HK-2 (cell line): ENCODE data around the gene DNAH17.

Source experiments
- DNase-seq: peaks from one replicate; pipeline ENCODE4 v3.0.0-alpha.2; 2018; ENCODE audit not compliant: unreplicated experiment

Gene DNAH17

GRCh38 chr17:78577296-78577695, at the start of gene DNAH17:
Gene DNAH17 (minus strand): TSS chr17:78577396. CDS start chr17:78575057, 2,339 bp downstream.
- no peak for DNase-seq

- DNase-seq = no peak
Measured at GRCh38 chr17:78624324-78625151, 47.3 kb upstream of the DNAH17 start.

GRCh38 chr17:78623541-78623940, 46.3 kb upstream of the DNAH17 start:
- DNase-seq = no peak

GRCh38 chr17:78622491-78623265, 45.5 kb upstream of the DNAH17 start:
- DNase-seq = no peak

- no peak for DNase-seq
Measured at GRCh38 chr17:78621720-78622490, 44.7 kb upstream of the DNAH17 start.

- no peak for DNase-seq
Measured at GRCh38 chr17:78620099-78620498, 42.9 kb upstream of the DNAH17 start.

GRCh38 chr17:78619334-78619733, 42.1 kb upstream of the DNAH17 start:
- no peak for DNase-seq

- no peak for DNase-seq
Measured at GRCh38 chr17:78618264-78619066, 41.3 kb upstream of the DNAH17 start.

GRCh38 chr17:78617511-78618061, 40.4 kb upstream of the DNAH17 start:
- no peak for DNase-seq

- DNase-seq = no peak
Measured at GRCh38 chr17:78616946-78617345, 39.8 kb upstream of the DNAH17 start.

GRCh38 chr17:78615631-78616030, 38.4 kb upstream of the DNAH17 start:
- DNase-seq = no peak

GRCh38 chr17:78613416-78613815, 36.2 kb upstream of the DNAH17 start:
- no peak for DNase-seq

GRCh38 chr17:78611607-78612006, 34.4 kb upstream of the DNAH17 start:
- no peak for DNase-seq

GRCh38 chr17:78610951-78611511, 33.8 kb upstream of the DNAH17 start:
- DNase-seq = no peak

- no peak for DNase-seq
Measured at GRCh38 chr17:78609191-78609641, 32.0 kb upstream of the DNAH17 start.

GRCh38 chr17:78608804-78609186, 31.6 kb upstream of the DNAH17 start:
- no peak for DNase-seq

- no peak for DNase-seq
Measured at GRCh38 chr17:78608122-78608803, 31.1 kb upstream of the DNAH17 start.

- no peak for DNase-seq
Measured at GRCh38 chr17:78607038-78607437, 29.8 kb upstream of the DNAH17 start.

- no peak for DNase-seq
Measured at GRCh38 chr17:78605886-78606285, 28.7 kb upstream of the DNAH17 start.

- no peak for DNase-seq
Measured at GRCh38 chr17:78605429-78605828, 28.2 kb upstream of the DNAH17 start.
